ENCODE results near the gene PIK3IP1.

- TF ChIP-seq CTCF (IDR thresholded peaks at IDR 0.05; ENCODE audit: low read depth, low read length, poor library complexity, severe bottlenecking), result no peak
- TF ChIP-seq EZH2phosphoT487 (IDR thresholded peaks at IDR 0.05; ENCODE audit: borderline replicate concordance, low read length), result no peak
Measured at GRCh38 chr22:31246687-31247086, 45.6 kb downstream of the PIK3IP1 start.
